ENCODE data around the gene TAF1.
"Not testable (repeated sequence)": the region's sequence is repeated elsewhere in the genome, so short reads cannot be mapped to it uniquely, and the experiment has no call there.

Gene TAF1, protein sequence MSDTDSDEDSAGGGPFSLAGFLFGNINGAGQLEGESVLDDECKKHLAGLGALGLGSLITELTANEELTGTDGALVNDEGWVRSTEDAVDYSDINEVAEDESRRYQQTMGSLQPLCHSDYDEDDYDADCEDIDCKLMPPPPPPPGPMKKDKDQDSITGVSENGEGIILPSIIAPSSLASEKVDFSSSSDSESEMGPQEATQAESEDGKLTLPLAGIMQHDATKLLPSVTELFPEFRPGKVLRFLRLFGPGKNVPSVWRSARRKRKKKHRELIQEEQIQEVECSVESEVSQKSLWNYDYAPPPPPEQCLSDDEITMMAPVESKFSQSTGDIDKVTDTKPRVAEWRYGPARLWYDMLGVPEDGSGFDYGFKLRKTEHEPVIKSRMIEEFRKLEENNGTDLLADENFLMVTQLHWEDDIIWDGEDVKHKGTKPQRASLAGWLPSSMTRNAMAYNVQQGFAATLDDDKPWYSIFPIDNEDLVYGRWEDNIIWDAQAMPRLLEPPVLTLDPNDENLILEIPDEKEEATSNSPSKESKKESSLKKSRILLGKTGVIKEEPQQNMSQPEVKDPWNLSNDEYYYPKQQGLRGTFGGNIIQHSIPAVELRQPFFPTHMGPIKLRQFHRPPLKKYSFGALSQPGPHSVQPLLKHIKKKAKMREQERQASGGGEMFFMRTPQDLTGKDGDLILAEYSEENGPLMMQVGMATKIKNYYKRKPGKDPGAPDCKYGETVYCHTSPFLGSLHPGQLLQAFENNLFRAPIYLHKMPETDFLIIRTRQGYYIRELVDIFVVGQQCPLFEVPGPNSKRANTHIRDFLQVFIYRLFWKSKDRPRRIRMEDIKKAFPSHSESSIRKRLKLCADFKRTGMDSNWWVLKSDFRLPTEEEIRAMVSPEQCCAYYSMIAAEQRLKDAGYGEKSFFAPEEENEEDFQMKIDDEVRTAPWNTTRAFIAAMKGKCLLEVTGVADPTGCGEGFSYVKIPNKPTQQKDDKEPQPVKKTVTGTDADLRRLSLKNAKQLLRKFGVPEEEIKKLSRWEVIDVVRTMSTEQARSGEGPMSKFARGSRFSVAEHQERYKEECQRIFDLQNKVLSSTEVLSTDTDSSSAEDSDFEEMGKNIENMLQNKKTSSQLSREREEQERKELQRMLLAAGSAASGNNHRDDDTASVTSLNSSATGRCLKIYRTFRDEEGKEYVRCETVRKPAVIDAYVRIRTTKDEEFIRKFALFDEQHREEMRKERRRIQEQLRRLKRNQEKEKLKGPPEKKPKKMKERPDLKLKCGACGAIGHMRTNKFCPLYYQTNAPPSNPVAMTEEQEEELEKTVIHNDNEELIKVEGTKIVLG (N-terminal part only)

DNA sequence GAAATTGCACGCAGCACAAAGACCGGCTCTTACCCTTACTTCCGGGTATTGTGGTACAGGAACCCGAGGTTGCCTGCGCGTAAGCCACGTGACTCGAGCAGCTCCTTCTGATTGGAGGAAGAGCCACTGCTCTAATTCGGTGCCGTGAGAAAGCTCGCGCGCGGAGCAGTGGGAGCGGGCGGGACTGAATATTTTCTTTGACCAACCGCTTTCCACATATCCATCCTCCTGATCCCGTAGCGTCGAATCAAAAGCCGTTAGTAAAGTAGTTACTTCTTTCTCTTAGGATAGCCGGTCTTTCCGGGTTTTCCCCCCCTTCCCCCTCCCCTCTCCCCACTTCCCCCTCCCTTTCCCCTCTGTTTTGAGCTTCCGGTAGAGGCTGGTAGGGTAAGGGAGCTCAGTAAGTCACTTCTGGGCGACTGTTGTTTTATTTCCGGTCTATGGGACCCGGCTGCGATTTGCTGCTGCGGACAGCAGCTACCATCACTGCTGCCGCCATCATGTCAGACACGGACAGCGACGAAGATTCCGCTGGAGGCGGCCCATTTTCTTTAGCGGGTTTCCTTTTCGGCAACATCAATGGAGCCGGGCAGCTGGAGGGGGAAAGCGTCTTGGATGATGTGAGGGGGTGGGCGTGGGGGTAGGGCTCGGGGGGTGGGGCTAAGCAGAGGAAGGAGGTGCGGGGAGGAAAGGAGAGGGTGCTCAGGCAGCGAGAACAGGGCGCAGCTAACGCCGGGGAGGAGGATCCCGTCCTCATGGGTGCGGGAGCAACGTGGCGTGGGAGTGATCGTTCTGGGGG lies at the start of gene TAF1:
Gene TAF1 (plus strand): TSS at position 483 of the 799 bp plus-strand sequence. CDS start 18 bp downstream, at position 501.
- Histone ChIP-seq H3K4me2 (ENCODE audit: low read depth, low read length, poor library complexity, severe bottlenecking) (peak within 1 kb of the TSS; percentile 89), H3K9me2 (replicated peaks; ENCODE audit: low read depth, low read length) (no peaks in the 10 kb centered on the region), H3K9me3 (ENCODE audit: insufficient read depth, low read depth, low read length) (no peaks in the 10 kb centered on the region), H4K20me1 (ENCODE audit: insufficient read depth, low read length, poor library complexity, severe bottlenecking) (peaks cover 22% of the 10 kb centered on the region), H3K4me3 (ENCODE audit: low read length, poor library complexity, severe bottlenecking) (peak within 1 kb of the TSS; percentile 98), H2AFZ (ENCODE audit: low read length) (no peak within 1 kb of the TSS), H3K36me3 (ENCODE audit: insufficient read depth, low read length) (no peaks in the 10 kb centered on the region; the same call in 1 of the 2 replicates), H3K9ac (ENCODE audit: low read depth, low read length, poor library complexity, severe bottlenecking) (peak within 1 kb of the TSS; percentile 100), H3K27me3 (ENCODE audit: insufficient read depth, low read length, poor library complexity, severe bottlenecking) (no peaks in the 10 kb centered on the region), H3K4me1 (ENCODE audit: insufficient read depth, low read length, poor library complexity, severe bottlenecking) (peaks cover 10% of the 10 kb centered on the region), H3K79me2 (ENCODE audit: insufficient read depth, low read length) (peaks cover 49% of the 10 kb centered on the region), H3F3A (ENCODE audit: low read depth) (no peaks in the 10 kb centered on the region)
- no peak for TF ChIP-seq EZH2phosphoT487 (IDR thresholded peaks at IDR 0.05; ENCODE audit: borderline replicate concordance)
- TF ChIP-seq, protein P1, sequence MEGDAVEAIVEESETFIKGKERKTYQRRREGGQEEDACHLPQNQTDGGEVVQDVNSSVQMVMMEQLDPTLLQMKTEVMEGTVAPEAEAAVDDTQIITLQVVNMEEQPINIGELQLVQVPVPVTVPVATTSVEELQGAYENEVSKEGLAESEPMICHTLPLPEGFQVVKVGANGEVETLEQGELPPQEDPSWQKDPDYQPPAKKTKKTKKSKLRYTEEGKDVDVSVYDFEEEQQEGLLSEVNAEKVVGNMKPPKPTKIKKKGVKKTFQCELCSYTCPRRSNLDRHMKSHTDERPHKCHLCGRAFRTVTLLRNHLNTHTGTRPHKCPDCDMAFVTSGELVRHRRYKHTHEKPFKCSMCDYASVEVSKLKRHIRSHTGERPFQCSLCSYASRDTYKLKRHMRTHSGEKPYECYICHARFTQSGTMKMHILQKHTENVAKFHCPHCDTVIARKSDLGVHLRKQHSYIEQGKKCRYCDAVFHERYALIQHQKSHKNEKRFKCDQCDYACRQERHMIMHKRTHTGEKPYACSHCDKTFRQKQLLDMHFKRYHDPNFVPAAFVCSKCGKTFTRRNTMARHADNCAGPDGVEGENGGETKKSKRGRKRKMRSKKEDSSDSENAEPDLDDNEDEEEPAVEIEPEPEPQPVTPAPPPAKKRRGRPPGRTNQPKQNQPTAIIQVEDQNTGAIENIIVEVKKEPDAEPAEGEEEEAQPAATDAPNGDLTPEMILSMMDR (conservative IDR thresholded peaks at IDR 0.05; ENCODE audit: low read length), result no peak

DNA sequence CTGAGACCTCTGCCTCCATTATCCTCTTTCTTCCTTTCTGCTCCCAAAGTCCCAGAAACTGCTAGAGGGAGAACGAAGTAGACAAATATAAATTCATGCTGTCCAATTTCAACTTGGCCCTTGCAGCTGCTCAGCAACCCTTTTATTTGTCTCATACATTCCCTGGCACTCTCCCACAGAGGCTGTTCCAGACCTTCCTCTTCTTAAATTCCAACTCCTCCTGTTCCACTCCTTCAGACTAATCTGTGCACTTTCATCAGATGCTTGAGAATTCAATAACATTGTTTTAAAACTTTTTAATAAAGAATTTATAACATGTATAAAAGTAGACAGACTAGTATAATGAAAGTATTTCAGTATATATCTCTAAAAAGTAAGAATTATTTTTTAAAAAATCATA lies 49.2 kb upstream of the TAF1 start:
- H3F3A ChIP-seq (ENCODE audit: low read depth); H3K9ac ChIP-seq (ENCODE audit: low read depth, low read length, poor library complexity, severe bottlenecking); H3K79me2 ChIP-seq (ENCODE audit: insufficient read depth, low read length); H3K9me2 ChIP-seq (replicated peaks; ENCODE audit: low read depth, low read length); H3K9me3 ChIP-seq (ENCODE audit: insufficient read depth, low read depth, low read length); H3K36me3 ChIP-seq (ENCODE audit: insufficient read depth, low read length); H4K20me1 ChIP-seq (ENCODE audit: insufficient read depth, low read length, poor library complexity, severe bottlenecking); H3K4me3 ChIP-seq (ENCODE audit: low read length, poor library complexity, severe bottlenecking); H3K4me2 ChIP-seq (ENCODE audit: low read depth, low read length, poor library complexity, severe bottlenecking); H2AFZ ChIP-seq (ENCODE audit: low read length); H3K4me1 ChIP-seq (ENCODE audit: insufficient read depth, low read length, poor library complexity, severe bottlenecking); H3K27me3 ChIP-seq (ENCODE audit: insufficient read depth, low read length, poor library complexity, severe bottlenecking): not testable (repeated sequence)

DNA sequence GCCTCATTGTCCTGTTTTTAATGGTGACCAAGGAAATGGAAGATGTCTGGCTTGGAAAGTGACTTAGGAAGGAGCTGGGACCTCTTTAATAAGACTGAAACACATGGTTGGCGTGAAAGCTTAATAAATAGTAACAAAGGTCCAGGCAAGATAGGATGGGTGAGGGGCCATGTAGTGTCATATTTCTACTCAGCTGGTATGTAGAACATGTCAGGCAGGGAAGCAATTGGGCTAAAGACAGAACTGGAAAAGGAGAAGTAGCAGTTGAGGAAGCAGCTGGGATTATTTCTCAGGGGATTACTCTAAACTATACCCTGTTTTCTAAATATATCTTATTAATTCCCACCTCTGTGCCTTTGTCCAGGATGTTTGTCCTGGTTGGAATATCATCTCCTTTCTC lies 46.0 kb upstream of the TAF1 start:
- H4K20me1 ChIP-seq (ENCODE audit: insufficient read depth, low read length, poor library complexity, severe bottlenecking), result no peaks in the 10 kb centered on the region
- H3K9me2 ChIP-seq (replicated peaks; ENCODE audit: low read depth, low read length), result no peaks in the 10 kb centered on the region
- no peak overlapping the region for H3K4me3 ChIP-seq (ENCODE audit: low read length, poor library complexity, severe bottlenecking)
- H3K4me2 ChIP-seq (ENCODE audit: low read depth, low read length, poor library complexity, severe bottlenecking), result no peak overlapping the region
- no peak overlapping the region for H3K9ac ChIP-seq (ENCODE audit: low read depth, low read length, poor library complexity, severe bottlenecking)
- no peaks in the 10 kb centered on the region for H3F3A ChIP-seq (ENCODE audit: low read depth)
- H3K79me2 ChIP-seq (ENCODE audit: insufficient read depth, low read length), result no peaks in the 10 kb centered on the region
- no peaks in the 10 kb centered on the region for H3K36me3 ChIP-seq (ENCODE audit: insufficient read depth, low read length)
- no peaks in the 10 kb centered on the region for H3K4me1 ChIP-seq (ENCODE audit: insufficient read depth, low read length, poor library complexity, severe bottlenecking)
- H3K27me3 ChIP-seq (ENCODE audit: insufficient read depth, low read length, poor library complexity, severe bottlenecking), result no peaks in the 10 kb centered on the region
- H3K9me3 ChIP-seq (ENCODE audit: insufficient read depth, low read depth, low read length), result no peaks in the 10 kb centered on the region
- TF ChIP-seq EZH2phosphoT487 (IDR thresholded peaks at IDR 0.05; ENCODE audit: borderline replicate concordance), result no peak
- TF ChIP-seq, protein P1 (conservative IDR thresholded peaks at IDR 0.05; ENCODE audit: low read length), result no peak
- H2AFZ ChIP-seq (ENCODE audit: low read length), result no peak overlapping the region

Data from Loucy (cell line).